K562 (cell line): Measurements from ENCODE around the gene SPTLC1. TPM values are rescaled to one million over a fixed set of nuclear protein-coding genes. Genes with fewer than 3 reads are reported as not detected.

Experiments used
- CBFA2T3 ChIP-seq: fragments of 450-650 bp; IDR thresholded peaks from 2 replicates; pipeline ENCODE4 v1.6.1; 2017
- CREM ChIP-seq: IDR thresholded peaks from 2 replicates; pipeline ENCODE4 v1.6.1; 2014; ENCODE audit warnings: antibody characterized with exemption, low read depth
- FOSL1 ChIP-seq: fragments of 200-800 bp; sonication (Bioruptor generic); conservative IDR thresholded peaks from 2 replicates; pipeline ENCODE4 v1.6.1; 2016; ENCODE audit warnings: missing genetic modification characterization, missing compliant biosample characterization
- KAT2B ChIP-seq: IDR thresholded peaks from one replicate; pipeline ENCODE4 v1.6.1; 2012; ENCODE audit warnings: low read depth, mild to moderate bottlenecking, control low read depth, inconsistent platforms, low read length, moderate library complexity
- L3MBTL2 ChIP-seq: fragments of 450-650 bp; IDR thresholded peaks from 2 replicates; pipeline ENCODE4 v1.6.1; 2016; ENCODE audit warnings: mild to moderate bottlenecking, moderate library complexity
- MYBL2 ChIP-seq, 2 experiments: fragments of 450-650 bp in 1 of 2; sonication (generic) in 1 of 2; formaldehyde crosslinking in 1 of 2; IDR thresholded peaks; 2 replicates each; pipeline versions ENCODE4 v1.6.1 to v1.8.1; 2017 to 2022; ENCODE audit warnings: borderline replicate concordance in 1 of 2, inconsistent platforms in 1 of 2, low read depth in 1 of 2, mild to moderate bottlenecking in 1 of 2, missing genetic modification reagents in 1 of 2, moderate library complexity in 1 of 2
- NR2F6 ChIP-seq: fragments of 450-650 bp; formaldehyde crosslinking; IDR thresholded peaks from 2 replicates; pipeline ENCODE4 v1.4.0; 2020; ENCODE audit warnings: mild to moderate bottlenecking
- PTTG1 ChIP-seq: fragments of 450-650 bp; IDR thresholded peaks from 2 replicates; pipeline ENCODE4 v1.6.1; 2016; ENCODE audit warnings: low read depth, mild to moderate bottlenecking, missing genetic modification characterization, missing compliant biosample characterization
- SAFB ChIP-seq: fragments of 200-400 bp; formaldehyde crosslinking; IDR thresholded peaks from 2 replicates; pipeline ENCODE4 v1.6.1; 2017; ENCODE audit warnings: low read depth, low read length, borderline replicate concordance
- SREBF1 ChIP-seq: fragments of 150-350 bp; IDR thresholded peaks from 2 replicates; pipeline ENCODE4 v1.6.1; 2014; ENCODE audit warnings: antibody characterized with exemption, low read depth, low read length, borderline replicate concordance
- YY1 ChIP-seq, 3 experiments: IDR thresholded peaks; 2 replicates each; pipeline ENCODE4 v1.6.1; 2011; ENCODE audit warnings: low read length in 2 of 3, mild to moderate bottlenecking in 2 of 3, moderate library complexity in 2 of 3, borderline replicate concordance in 1 of 3, control low read depth in 1 of 3, low read depth in 1 of 3; ENCODE audit not compliant: insufficient read depth in 3 of 3, insufficient replicate concordance in 2 of 3, control insufficient read depth in 1 of 3, insufficient read length in 1 of 3; ENCODE audit errors: extremely low read depth in 1 of 3
- ZKSCAN8 ChIP-seq: fragments of 200-800 bp; sonication (Bioruptor generic); IDR thresholded peaks from 2 replicates; pipeline ENCODE4 v1.6.1; 2016; ENCODE audit warnings: missing genetic modification characterization, missing compliant biosample characterization
- polyA plus RNA-seq, 8 experiments: library from polyadenylated mRNA; depleted of rRNA in 4 of 8; stranded (reverse) in 5 of 8; unstranded in 3 of 8; fragments of >200 nt; fragmentation: Nextera tagmentation in 2 of 8; fragmentation: Illumina TruSeq in 1 of 8; extraction: Ambion mirVana in 2 of 8; extraction: Trizol in 1 of 8; gene quantifications; 2 replicates each; pipeline versions ENCODE4 v1.2.1 to v1.2.3, GENCODE V29; 2011 to 2014; ENCODE audit warnings: inconsistent platforms in 1 of 8, missing spikeins in 1 of 8
- total RNA-seq, 7 experiments: library from RNA; depleted of rRNA in 6 of 7; stranded (reverse); fragments of >200 nt in 6 of 7; fragmentation: Illumina TruSeq in 2 of 7; extraction: Trizol in 2 of 7; gene quantifications; 2 replicates each; pipeline versions ENCODE4 v1.2.1 to v1.2.3, GENCODE V29; 2011 to 2021; ENCODE audit warnings: low replicate concordance in 1 of 7
- TF ChIP-seq, protein P1 (sequence below): sonication (generic); formaldehyde crosslinking; IDR thresholded peaks from 2 replicates; pipeline ENCODE4 v1.8.0; 2022; ENCODE audit warnings: missing genetic modification reagents, mild to moderate bottlenecking, moderate library complexity, borderline replicate concordance
- TF ChIP-seq, protein P2 (sequence below), 2 experiments: fragments of 150-350 bp in 1 of 2; IDR thresholded peaks; 2 replicates each; pipeline ENCODE4 v1.6.1; 2012 to 2016; ENCODE audit warnings: low read depth in 2 of 2, low read length in 2 of 2, mild to moderate bottlenecking in 1 of 2, moderate library complexity in 1 of 2
- TF ChIP-seq, protein P3 (sequence below): fragments of 450-650 bp; formaldehyde crosslinking; IDR thresholded peaks from 2 replicates; pipeline ENCODE4 v1.4.0; 2022; ENCODE audit warnings: missing genetic modification characterization
- TF ChIP-seq, protein P4 (sequence below): fragments of 200-400 bp; formaldehyde crosslinking; IDR thresholded peaks from 2 replicates; pipeline ENCODE4 v1.6.1; 2017; ENCODE audit warnings: mild to moderate bottlenecking, low read depth, low read length, moderate library complexity

SPTLC1 gene
- total and polyA plus RNA-seq, 9 of the 15 experiments (the other 6 are each of a cell fraction or from before 2014, with no cell fraction given) = 58.8 to 125 (median 84.5) TPM

DNA sequence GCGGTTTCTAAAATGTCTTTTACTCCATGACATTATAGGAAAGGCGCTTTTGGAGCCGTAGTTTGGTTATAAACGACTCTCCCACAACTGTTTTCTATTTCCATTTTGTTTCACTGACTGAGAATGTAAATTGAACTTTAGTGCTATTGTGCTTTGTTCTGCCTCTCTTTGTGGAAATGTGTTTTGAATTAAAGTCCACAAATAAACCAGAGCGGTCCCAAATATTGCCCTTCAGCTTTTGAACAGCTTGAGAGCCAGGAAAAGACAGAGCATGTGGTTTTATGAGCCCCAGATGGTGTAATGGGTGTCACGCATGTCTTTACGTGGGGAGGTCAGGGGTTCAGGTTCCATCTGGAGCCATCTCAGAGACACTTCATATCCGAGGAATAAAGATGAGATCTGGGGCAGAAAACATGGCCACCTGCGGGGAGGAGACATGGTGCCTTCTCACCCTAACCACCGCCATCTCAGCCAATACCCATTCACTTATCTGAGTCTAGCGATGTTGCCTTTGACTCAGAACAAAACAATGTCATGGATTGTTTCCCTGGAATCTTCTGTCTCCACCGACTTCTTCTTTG lies 122.7 kb downstream of the SPTLC1 start (continued):
- TF ChIP-seq, protein P1, sequence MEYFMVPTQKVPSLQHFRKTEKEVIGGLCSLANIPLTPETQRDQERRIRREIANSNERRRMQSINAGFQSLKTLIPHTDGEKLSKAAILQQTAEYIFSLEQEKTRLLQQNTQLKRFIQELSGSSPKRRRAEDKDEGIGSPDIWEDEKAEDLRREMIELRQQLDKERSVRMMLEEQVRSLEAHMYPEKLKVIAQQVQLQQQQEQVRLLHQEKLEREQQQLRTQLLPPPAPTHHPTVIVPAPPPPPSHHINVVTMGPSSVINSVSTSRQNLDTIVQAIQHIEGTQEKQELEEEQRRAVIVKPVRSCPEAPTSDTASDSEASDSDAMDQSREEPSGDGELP = no peak
- TF ChIP-seq FOSL1 (tag) (no peak), MYBL2 (IDR thresholded peaks at IDR 0.05; ENCODE audit: low read depth) (no peak), MYBL2 (CRISPR knock-in tag; IDR thresholded peaks at IDR 0.05; ENCODE audit: borderline replicate concordance) (no peak), YY1 (IDR thresholded peaks at IDR 0.05; ENCODE audit: borderline replicate concordance in 1 of 3, control insufficient read depth in 1 of 3, extremely low read depth in 1 of 3, insufficient read depth in 3 of 3, insufficient read length in 1 of 3, insufficient replicate concordance in 2 of 3, low read depth in 1 of 3, low read length in 2 of 3) (peak in 1 of 3 experiments; percentile 31), NR2F6 (CRISPR knock-in tag) (no peak), SREBF1 (no peak), PTTG1 (tag) (no peak), L3MBTL2 (no peak), SAFB (no peak), CREM (no peak), KAT2B (no peak), ZKSCAN8 (CRISPR knock-in tag) (no peak), CBFA2T3 (peak; percentile 35)
- TF ChIP-seq, protein P2, sequence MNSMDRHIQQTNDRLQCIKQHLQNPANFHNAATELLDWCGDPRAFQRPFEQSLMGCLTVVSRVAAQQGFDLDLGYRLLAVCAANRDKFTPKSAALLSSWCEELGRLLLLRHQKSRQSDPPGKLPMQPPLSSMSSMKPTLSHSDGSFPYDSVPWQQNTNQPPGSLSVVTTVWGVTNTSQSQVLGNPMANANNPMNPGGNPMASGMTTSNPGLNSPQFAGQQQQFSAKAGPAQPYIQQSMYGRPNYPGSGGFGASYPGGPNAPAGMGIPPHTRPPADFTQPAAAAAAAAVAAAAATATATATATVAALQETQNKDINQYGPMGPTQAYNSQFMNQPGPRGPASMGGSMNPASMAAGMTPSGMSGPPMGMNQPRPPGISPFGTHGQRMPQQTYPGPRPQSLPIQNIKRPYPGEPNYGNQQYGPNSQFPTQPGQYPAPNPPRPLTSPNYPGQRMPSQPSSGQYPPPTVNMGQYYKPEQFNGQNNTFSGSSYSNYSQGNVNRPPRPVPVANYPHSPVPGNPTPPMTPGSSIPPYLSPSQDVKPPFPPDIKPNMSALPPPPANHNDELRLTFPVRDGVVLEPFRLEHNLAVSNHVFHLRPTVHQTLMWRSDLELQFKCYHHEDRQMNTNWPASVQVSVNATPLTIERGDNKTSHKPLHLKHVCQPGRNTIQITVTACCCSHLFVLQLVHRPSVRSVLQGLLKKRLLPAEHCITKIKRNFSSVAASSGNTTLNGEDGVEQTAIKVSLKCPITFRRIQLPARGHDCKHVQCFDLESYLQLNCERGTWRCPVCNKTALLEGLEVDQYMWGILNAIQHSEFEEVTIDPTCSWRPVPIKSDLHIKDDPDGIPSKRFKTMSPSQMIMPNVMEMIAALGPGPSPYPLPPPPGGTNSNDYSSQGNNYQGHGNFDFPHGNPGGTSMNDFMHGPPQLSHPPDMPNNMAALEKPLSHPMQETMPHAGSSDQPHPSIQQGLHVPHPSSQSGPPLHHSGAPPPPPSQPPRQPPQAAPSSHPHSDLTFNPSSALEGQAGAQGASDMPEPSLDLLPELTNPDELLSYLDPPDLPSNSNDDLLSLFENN (IDR thresholded peaks at IDR 0.05; ENCODE audit: low read depth in 2 of 2, low read length in 2 of 2) = no peak
- TF ChIP-seq, protein P3, sequence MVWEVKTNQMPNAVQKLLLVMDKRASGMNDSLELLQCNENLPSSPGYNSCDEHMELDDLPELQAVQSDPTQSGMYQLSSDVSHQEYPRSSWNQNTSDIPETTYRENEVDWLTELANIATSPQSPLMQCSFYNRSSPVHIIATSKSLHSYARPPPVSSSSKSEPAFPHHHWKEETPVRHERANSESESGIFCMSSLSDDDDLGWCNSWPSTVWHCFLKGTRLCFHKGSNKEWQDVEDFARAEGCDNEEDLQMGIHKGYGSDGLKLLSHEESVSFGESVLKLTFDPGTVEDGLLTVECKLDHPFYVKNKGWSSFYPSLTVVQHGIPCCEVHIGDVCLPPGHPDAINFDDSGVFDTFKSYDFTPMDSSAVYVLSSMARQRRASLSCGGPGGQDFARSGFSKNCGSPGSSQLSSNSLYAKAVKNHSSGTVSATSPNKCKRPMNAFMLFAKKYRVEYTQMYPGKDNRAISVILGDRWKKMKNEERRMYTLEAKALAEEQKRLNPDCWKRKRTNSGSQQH (CRISPR knock-in tag) = no peak
- TF ChIP-seq, protein P4, sequence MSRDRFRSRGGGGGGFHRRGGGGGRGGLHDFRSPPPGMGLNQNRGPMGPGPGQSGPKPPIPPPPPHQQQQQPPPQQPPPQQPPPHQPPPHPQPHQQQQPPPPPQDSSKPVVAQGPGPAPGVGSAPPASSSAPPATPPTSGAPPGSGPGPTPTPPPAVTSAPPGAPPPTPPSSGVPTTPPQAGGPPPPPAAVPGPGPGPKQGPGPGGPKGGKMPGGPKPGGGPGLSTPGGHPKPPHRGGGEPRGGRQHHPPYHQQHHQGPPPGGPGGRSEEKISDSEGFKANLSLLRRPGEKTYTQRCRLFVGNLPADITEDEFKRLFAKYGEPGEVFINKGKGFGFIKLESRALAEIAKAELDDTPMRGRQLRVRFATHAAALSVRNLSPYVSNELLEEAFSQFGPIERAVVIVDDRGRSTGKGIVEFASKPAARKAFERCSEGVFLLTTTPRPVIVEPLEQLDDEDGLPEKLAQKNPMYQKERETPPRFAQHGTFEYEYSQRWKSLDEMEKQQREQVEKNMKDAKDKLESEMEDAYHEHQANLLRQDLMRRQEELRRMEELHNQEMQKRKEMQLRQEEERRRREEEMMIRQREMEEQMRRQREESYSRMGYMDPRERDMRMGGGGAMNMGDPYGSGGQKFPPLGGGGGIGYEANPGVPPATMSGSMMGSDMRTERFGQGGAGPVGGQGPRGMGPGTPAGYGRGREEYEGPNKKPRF = no peak
